Gastroesophageal sphincter (tissue), 3 donors: ENCODE measurements around the gene CSNK1G1.

Source experiments
- CTCF ChIP-seq, 4 experiments: fragments of 200-600 bp in 2 of 4; fragments of 450-650 bp in 2 of 4; sonication (generic) in 1 of 4; IDR thresholded peaks; one replicate each; pipeline ENCODE4 v1.5.1; 2017 to 2019; ENCODE audit warnings: antibody characterized with exemption in 4 of 4, mild to moderate bottlenecking in 2 of 4, moderate library complexity in 2 of 4
- POLR2AphosphoS5 ChIP-seq: sonication (generic); formaldehyde crosslinking; IDR thresholded peaks from one replicate; pipeline ENCODE4 v1.6.1; 2017; ENCODE audit warnings: antibody characterized with exemption

GRCh38 chr15:64224511-64224910, 131.5 kb downstream of the CSNK1G1 start:
- TF ChIP-seq CTCF (IDR thresholded peaks at IDR 0.05) (no peak), POLR2AphosphoS5 (no peak)
